ENCODE results near the gene OLIG3. TPM values are rescaled to one million over a fixed set of nuclear protein-coding genes. Genes with fewer than 3 reads are reported as not detected.

OLIG3 gene
- total and polyA plus RNA-seq, 2 of the 13 experiments (the other 11 are each of a cell fraction or from before 2014, with no cell fraction given): not detected

DNA sequence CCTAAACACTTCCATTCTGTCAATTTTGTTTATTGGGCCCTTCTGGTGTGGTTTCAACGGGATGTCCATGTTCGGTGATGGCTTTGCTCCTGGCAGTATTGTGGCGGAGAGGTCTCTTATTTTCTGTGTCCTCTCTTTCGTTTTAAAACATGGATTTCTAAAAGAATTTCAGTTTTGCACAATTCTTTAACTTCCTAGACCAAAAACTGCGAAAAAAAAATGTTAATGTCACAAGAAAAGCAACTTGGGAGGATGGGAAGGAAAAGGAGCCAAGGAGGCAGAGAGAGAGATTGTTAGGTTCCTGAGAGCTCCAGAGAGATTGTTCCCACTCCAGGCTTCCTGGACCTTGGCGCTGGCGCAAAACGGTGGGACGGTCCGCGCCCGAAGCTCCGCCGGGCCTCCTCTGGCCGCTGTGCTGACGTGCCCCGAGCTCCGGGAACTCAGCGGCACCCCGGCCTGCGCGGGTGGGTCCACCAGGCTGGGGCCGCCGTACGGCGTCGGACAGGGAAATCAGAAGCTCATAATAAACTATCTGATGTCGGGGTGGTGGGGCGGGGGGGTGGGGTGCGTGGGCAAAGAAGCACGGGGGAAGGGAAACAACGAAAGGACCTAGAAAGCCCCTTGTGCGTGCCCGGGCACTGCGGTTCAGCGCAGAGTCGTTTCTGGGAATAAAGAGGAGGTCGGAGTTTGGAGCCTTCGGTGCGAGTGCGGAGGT is 951 bp upstream of the OLIG3 start:
- no peak overlapping the region for H2AFZ ChIP-seq (ENCODE audit: low read length)
- peaks cover 13% of the 10 kb centered on the region; the same call in 1 of the 2 replicates for H3K4me1 ChIP-seq (ENCODE audit: insufficient read depth, low read length)
- FAIRE-seq: no peak
- in situ Hi-C loops (cut with HindIII; ENCODE audit: extremely low pct_ligation_motif_present, low pct_unique_long_range_greater_than_20kb): no loop called here
- no TSS peak for BruUV-seq (replicated peaks)
- peak; percentile 27; the same call in 2 of the 3 replicates for ATAC-seq
- 44% methylated on average over 36 of the region's 41 CpGs for WGBS (ENCODE audit: low lambda C conversion rate)
- no peak overlapping the region for H3K4me2 ChIP-seq (ENCODE audit: low read depth, low read length)
- H3K9me3 ChIP-seq (ENCODE audit: low read length): no peaks in the 10 kb centered on the region
- no peaks in the 10 kb centered on the region for H3K36me3 ChIP-seq (replicated peaks in 1 of 2; ENCODE audit: control insufficient read depth in 1 of 2, insufficient read depth in 2 of 2, low read length in 2 of 2)
- H3K9ac ChIP-seq (ENCODE audit: insufficient read depth, low read depth, low read length): no peak overlapping the region
- no peak overlapping the region for H3K27ac ChIP-seq (ENCODE audit: extremely low read length, insufficient read depth, low read length)
- TF ChIP-seq ZNF274 (CRISPR knock-in tag; IDR thresholded peaks at IDR 0.05) (no peak), CBX2 (IDR thresholded peaks at IDR 0.05; ENCODE audit: low read depth, low read length) (peak; percentile 97), CBX2 (CRISPR knock-in tag; IDR thresholded peaks at IDR 0.05; ENCODE audit: low read depth) (no peak), RNF2 (conservative IDR thresholded peaks at IDR 0.05; ENCODE audit: low read depth) (0 out of 2 replicates have a peak, but pooled peaks have one; percentile 21)
- ChIA-PET CTCF (ENCODE audit: low intra/inter-chr PET ratio, low total read pairs) (no interaction called here), POLR2A (no interaction called here)
- intact Hi-C loops (cut with micrococcal nuclease; ENCODE audit: unreplicated experiment): no loop called here
- DNase-seq (ENCODE audit: low spot score): no peak
- H3K27me3 ChIP-seq (ENCODE audit: control insufficient read depth in 1 of 2, insufficient read depth in 2 of 2, low read length in 2 of 2): peaks cover 18 to 82% of the 10 kb centered on the region in 2 experiments
- no peaks in the 10 kb centered on the region for H4K20me1 ChIP-seq (ENCODE audit: insufficient read depth, low read length)
- H3K79me2 ChIP-seq (ENCODE audit: insufficient read depth, low read length): no peaks in the 10 kb centered on the region
- H3K4me3 ChIP-seq (replicated peaks in 1 of 3; ENCODE audit: insufficient read depth in 1 of 3, low read depth in 2 of 3, low read length in 3 of 3): no peak overlapping the region

DNA sequence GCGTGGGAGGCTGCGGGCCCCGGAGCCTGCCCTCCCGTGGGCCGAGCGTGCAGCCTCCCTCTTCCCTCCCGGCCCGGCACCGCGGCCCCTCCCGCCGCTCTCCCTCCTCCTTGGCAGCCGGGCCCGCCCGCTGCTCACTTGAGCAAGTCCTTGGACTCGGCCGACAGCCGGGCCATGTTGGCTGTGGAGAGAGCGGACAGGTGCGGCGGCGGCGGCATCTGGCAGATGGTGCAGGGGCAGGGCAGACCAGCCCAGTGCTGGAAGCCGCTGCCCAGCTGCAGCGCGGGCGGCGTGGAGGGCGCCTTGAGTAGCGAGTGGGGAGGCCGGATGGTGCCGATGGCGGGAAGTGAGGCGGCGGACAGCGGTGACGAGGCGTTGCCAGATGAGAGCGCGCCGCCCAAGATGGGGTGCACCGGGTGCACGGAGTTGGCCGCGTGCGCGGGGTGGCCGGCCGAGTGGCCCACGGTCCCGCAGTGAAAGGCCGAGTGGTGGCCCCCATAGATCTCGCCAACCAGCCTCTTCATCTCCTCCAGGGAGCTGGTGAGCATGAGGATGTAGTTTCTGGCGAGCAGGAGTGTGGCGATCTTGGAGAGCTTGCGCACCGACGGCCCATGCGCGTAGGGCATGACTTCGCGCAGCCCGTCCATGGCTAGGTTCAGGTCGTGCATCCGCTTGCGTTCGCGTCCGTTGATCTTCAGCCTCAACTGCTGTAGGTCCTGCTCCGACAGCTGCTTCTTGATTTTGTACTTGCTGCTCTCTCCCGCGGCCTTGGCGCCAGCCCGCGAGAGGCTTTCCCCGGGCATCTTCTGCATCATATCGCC is 766 bp downstream of the OLIG3 start:
- FAIRE-seq (no peak), DNase-seq (ENCODE audit: low spot score) (no peak), ATAC-seq (no peak)
- Histone ChIP-seq H3K9ac (ENCODE audit: insufficient read depth, low read depth, low read length) (no peak overlapping the region), H3K27ac (ENCODE audit: extremely low read length, insufficient read depth, low read length) (no peak overlapping the region), H3K4me3 (replicated peaks in 1 of 3; ENCODE audit: insufficient read depth in 1 of 3, low read depth in 2 of 3, low read length in 3 of 3) (no peak overlapping the region), H3K4me1 (ENCODE audit: insufficient read depth, low read length) (peaks cover 13% of the 10 kb centered on the region; the same call in 1 of the 2 replicates), H3K4me2 (ENCODE audit: low read depth, low read length) (no peak overlapping the region), H3K27me3 (ENCODE audit: control insufficient read depth in 1 of 2, insufficient read depth in 2 of 2, low read length in 2 of 2) (peaks cover 18 to 78% of the 10 kb centered on the region in 2 experiments), H3K9me3 (ENCODE audit: low read length) (no peaks in the 10 kb centered on the region), H3K36me3 (replicated peaks in 1 of 2; ENCODE audit: control insufficient read depth in 1 of 2, insufficient read depth in 2 of 2, low read length in 2 of 2) (no peaks in the 10 kb centered on the region), H2AFZ (ENCODE audit: low read length) (no peak overlapping the region), H3K79me2 (ENCODE audit: insufficient read depth, low read length) (no peaks in the 10 kb centered on the region), H4K20me1 (ENCODE audit: insufficient read depth, low read length) (no peaks in the 10 kb centered on the region)
- ChIA-PET CTCF (ENCODE audit: low intra/inter-chr PET ratio, low total read pairs) (no interaction called here), POLR2A (no interaction called here)
- intact Hi-C loops (cut with micrococcal nuclease; ENCODE audit: unreplicated experiment) (no loop called here), in situ Hi-C loops (cut with HindIII; ENCODE audit: extremely low pct_ligation_motif_present, low pct_unique_long_range_greater_than_20kb) (no loop called here)
- TF ChIP-seq ZFP37 (CRISPR knock-in tag; IDR thresholded peaks at IDR 0.05; ENCODE audit: borderline replicate concordance): no peak
- TF ChIP-seq, protein P1, sequence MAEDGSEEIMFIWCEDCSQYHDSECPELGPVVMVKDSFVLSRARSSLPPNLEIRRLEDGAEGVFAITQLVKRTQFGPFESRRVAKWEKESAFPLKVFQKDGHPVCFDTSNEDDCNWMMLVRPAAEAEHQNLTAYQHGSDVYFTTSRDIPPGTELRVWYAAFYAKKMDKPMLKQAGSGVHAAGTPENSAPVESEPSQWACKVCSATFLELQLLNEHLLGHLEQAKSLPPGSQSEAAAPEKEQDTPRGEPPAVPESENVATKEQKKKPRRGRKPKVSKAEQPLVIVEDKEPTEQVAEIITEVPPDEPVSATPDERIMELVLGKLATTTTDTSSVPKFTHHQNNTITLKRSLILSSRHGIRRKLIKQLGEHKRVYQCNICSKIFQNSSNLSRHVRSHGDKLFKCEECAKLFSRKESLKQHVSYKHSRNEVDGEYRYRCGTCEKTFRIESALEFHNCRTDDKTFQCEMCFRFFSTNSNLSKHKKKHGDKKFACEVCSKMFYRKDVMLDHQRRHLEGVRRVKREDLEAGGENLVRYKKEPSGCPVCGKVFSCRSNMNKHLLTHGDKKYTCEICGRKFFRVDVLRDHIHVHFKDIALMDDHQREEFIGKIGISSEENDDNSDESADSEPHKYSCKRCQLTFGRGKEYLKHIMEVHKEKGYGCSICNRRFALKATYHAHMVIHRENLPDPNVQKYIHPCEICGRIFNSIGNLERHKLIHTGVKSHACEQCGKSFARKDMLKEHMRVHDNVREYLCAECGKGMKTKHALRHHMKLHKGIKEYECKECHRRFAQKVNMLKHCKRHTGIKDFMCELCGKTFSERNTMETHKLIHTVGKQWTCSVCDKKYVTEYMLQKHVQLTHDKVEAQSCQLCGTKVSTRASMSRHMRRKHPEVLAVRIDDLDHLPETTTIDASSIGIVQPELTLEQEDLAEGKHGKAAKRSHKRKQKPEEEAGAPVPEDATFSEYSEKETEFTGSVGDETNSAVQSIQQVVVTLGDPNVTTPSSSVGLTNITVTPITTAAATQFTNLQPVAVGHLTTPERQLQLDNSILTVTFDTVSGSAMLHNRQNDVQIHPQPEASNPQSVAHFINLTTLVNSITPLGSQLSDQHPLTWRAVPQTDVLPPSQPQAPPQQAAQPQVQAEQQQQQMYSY (CRISPR knock-in tag; IDR thresholded peaks at IDR 0.05): no peak
- 0 out of 2 replicates have a peak, but pooled peaks have one; percentile 34 for TF ChIP-seq ZNF672 (CRISPR knock-in tag; IDR thresholded peaks at IDR 0.05)
- TF ChIP-seq SIN3B (IDR thresholded peaks at IDR 0.05; ENCODE audit: low read length): no peak
- WGBS (ENCODE audit: low lambda C conversion rate): 81% methylated on average over 73 of the region's 77 CpGs
- BruUV-seq (replicated peaks): no TSS peak

All from HepG2 (cell line).